ENCODE data around the gene CCR6. TPM values are rescaled to one million over a fixed set of nuclear protein-coding genes. Genes with fewer than 3 reads are reported as not detected.

CCR6 gene
- total RNA-seq, 4 donors from 2014 or later, result not detected

DNA sequence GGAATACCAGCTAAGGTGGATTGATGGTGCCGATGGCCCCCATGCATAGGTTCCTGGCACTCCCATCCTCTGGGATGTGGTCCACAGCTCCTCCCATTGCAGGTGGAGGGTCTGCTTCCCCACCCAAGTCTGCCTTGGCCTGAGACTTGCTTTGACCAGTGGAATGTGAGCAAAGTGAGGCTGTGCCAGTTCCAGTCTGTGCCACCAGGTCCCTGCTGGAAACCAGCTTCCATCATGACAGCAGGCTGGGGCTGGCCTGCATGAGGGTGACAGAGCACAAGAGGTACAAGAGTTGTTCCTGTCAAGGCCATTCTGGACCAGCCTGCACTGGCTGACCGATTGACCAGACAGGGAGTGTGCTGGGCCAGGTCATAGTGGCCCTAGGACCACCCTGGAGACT, 27.0 kb upstream of the CCR6 start:
- Histone ChIP-seq H3K36me3 (no peaks in the 10 kb centered on the region), H3K27ac (no peak overlapping the region), H3K9me3 (no peaks in the 10 kb centered on the region), H3K27me3 (no peaks in the 10 kb centered on the region), H3K4me1 (no peaks in the 10 kb centered on the region), H3K4me3 (no peak overlapping the region)
- DNase-seq (no peak), ATAC-seq (no peak)
- intact Hi-C loops (cut with DNase I; ENCODE audit: low total_unique reads) (no loop called here), in situ Hi-C loops (cut with MboI; ENCODE audit: low sequenced_read_pairs in 4 of 4) (no loop called here)
- no peak for TF ChIP-seq POLR2A (IDR thresholded peaks at IDR 0.05)
- TF ChIP-seq, protein P1, sequence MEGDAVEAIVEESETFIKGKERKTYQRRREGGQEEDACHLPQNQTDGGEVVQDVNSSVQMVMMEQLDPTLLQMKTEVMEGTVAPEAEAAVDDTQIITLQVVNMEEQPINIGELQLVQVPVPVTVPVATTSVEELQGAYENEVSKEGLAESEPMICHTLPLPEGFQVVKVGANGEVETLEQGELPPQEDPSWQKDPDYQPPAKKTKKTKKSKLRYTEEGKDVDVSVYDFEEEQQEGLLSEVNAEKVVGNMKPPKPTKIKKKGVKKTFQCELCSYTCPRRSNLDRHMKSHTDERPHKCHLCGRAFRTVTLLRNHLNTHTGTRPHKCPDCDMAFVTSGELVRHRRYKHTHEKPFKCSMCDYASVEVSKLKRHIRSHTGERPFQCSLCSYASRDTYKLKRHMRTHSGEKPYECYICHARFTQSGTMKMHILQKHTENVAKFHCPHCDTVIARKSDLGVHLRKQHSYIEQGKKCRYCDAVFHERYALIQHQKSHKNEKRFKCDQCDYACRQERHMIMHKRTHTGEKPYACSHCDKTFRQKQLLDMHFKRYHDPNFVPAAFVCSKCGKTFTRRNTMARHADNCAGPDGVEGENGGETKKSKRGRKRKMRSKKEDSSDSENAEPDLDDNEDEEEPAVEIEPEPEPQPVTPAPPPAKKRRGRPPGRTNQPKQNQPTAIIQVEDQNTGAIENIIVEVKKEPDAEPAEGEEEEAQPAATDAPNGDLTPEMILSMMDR (IDR thresholded peaks at IDR 0.05 in 4 of 5, conservative IDR thresholded peaks at IDR 0.05 in 1 of 5), result no peak

DNA sequence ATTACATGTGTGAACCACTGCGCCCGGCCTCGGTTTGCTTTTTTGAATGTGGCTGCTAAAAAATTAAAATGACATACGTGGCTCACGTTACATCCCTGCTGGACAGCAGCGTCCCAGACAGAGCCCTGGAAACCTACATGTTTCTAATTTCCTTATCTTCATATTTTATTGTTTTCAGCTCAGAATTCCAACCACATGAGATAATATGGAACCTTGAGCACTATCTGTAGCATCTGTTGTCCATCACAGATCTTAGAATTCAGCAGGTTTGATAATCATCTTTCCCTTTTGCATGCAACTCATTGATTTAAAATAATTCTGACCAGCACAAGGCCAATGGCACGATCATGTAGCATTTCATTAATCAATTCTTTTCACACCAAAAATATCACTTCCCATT, 25.9 kb upstream of the CCR6 start:
- intact Hi-C loops (cut with DNase I; ENCODE audit: low total_unique reads) (no loop called here), in situ Hi-C loops (cut with MboI; ENCODE audit: low sequenced_read_pairs in 4 of 4) (no loop called here)
- TF ChIP-seq, protein P1 (IDR thresholded peaks at IDR 0.05 in 4 of 5, conservative IDR thresholded peaks at IDR 0.05 in 1 of 5), result no peak
- no peak for TF ChIP-seq POLR2A (IDR thresholded peaks at IDR 0.05)
- Histone ChIP-seq H3K27me3 (no peaks in the 10 kb centered on the region), H3K9me3 (no peaks in the 10 kb centered on the region), H3K4me1 (no peaks in the 10 kb centered on the region), H3K4me3 (no peak overlapping the region), H3K27ac (no peak overlapping the region), H3K36me3 (no peaks in the 10 kb centered on the region)
- ATAC-seq (no peak), DNase-seq (no peak)

DNA sequence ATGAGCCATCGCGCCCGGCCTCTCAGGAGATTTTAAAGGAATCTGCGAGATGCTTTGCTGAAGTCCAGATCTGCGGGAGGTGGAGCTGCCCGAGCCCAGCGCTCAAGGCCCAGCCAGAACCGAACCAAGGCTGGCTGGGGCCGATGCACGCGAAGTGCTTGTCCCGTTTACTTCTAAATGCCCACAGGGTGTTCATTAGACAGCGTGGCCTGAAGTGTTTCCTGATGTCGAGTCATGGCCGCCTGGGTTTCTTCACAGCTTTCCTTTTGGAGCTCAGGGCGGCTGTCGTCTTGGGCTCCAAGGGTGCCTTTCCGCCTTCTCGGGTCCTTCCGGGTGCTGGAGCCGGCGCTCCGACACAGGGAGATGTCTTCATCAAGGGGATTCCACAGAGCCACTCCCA, 25.1 kb upstream of the CCR6 start:
- H3K27me3 ChIP-seq, result no peaks in the 10 kb centered on the region
- DNase-seq (no peak), ATAC-seq (no peak)
- H3K27ac ChIP-seq, result no peak overlapping the region
- H3K36me3 ChIP-seq, result no peaks in the 10 kb centered on the region
- no peaks in the 10 kb centered on the region for H3K9me3 ChIP-seq
- TF ChIP-seq POLR2A (IDR thresholded peaks at IDR 0.05), result no peak
- TF ChIP-seq, protein P1 (IDR thresholded peaks at IDR 0.05 in 4 of 5, conservative IDR thresholded peaks at IDR 0.05 in 1 of 5), result no peak
- in situ Hi-C loops (cut with MboI; ENCODE audit: low sequenced_read_pairs in 4 of 4) (no loop called here), intact Hi-C loops (cut with DNase I; ENCODE audit: low total_unique reads) (no loop called here)
- no peak overlapping the region for H3K4me3 ChIP-seq
- H3K4me1 ChIP-seq, result no peaks in the 10 kb centered on the region

DNA sequence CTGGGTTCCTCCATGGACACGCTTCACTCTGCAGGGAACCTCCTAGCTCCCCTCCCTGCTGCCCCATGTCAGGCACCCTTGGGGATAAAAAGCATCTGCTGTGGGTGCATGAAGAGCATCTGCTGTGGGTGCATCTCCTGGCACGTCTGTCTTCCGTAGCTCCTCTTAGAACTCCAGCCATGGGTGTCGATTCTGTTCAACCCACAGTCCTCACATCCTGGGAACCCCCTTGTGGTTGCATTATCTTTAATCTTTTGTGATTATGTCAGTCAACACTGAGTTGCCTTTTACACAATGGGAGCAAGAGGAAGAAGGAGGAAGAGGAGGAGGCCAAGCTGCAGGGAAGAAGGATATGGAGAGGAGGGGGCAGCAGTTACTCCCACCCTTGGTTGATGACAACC, 24.1 kb upstream of the CCR6 start:
- intact Hi-C loops (cut with DNase I; ENCODE audit: low total_unique reads), result no loop called here
- in situ Hi-C loops (cut with MboI; ENCODE audit: low sequenced_read_pairs in 4 of 4), result no loop called here
- no peaks in the 10 kb centered on the region for H3K4me1 ChIP-seq
- H3K36me3 ChIP-seq, result no peaks in the 10 kb centered on the region
- ATAC-seq (no peak), DNase-seq (no peak)
- TF ChIP-seq, protein P1 (IDR thresholded peaks at IDR 0.05 in 4 of 5, conservative IDR thresholded peaks at IDR 0.05 in 1 of 5), result no peak
- TF ChIP-seq POLR2A (IDR thresholded peaks at IDR 0.05), result no peak
- no peaks in the 10 kb centered on the region for H3K9me3 ChIP-seq
- no peaks in the 10 kb centered on the region for H3K27me3 ChIP-seq
- H3K27ac ChIP-seq, result no peak overlapping the region
- H3K4me3 ChIP-seq, result no peak overlapping the region

DNA sequence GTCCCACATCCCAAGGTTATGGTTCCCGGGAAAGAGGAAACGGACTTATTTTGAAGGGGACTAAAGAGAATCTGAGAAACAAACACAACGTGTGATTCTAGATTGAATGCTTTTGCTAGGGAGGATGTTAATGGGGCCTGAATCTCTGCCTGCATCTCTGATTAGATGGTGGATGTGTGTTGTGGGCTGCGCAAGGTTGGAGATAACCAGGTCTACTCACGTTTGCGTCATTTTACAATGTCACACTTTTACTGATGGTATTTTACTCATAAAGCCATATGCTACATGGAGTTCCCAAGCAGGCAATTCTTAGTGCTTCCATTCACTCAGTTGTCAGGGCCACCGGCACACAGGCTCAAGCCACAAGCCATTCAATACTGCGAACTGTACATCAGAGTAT, 23.2 kb upstream of the CCR6 start:
- in situ Hi-C loops (cut with MboI; ENCODE audit: low sequenced_read_pairs in 4 of 4), result no loop called here
- no peak overlapping the region for H3K27ac ChIP-seq
- no peaks in the 10 kb centered on the region for H3K36me3 ChIP-seq
- ATAC-seq, result no peak
- no peak for TF ChIP-seq POLR2A (IDR thresholded peaks at IDR 0.05)
- TF ChIP-seq, protein P1 (IDR thresholded peaks at IDR 0.05 in 4 of 5, conservative IDR thresholded peaks at IDR 0.05 in 1 of 5), result no peak
- no peaks in the 10 kb centered on the region for H3K27me3 ChIP-seq
- no peaks in the 10 kb centered on the region for H3K4me1 ChIP-seq
- no peaks in the 10 kb centered on the region for H3K9me3 ChIP-seq
- intact Hi-C loops (cut with DNase I; ENCODE audit: low total_unique reads), result no loop called here
- H3K4me3 ChIP-seq, result no peak overlapping the region
- DNase-seq, result no peak

Measured in gastrocnemius medialis (tissue), 4 donors.